HEK293 (cell line): ENCODE results near the gene EPG5.

Source experiments
- CTCF ChIA-PET: fragments of 350-600 bp; formaldehyde crosslinking; extraction: SDS; loops from one replicate; lab custom pipeline; 2021; ENCODE audit warnings: antibody characterized with exemption; lab: Yijun Ruan, JAX
- POLR2A ChIA-PET: fragments of 300-600 bp; formaldehyde crosslinking; extraction: SDS; loops from one replicate; lab custom pipeline; 2020; ENCODE audit warnings: antibody characterized with exemption, inconsistent platforms; lab: Yijun Ruan, JAX
- H3K27ac ChIP-seq: fragments of 200-500 bp; sonication (Bioruptor generic); 2 replicates; pipeline ENCODE4 v1.5.1; 2014; ENCODE audit warnings: low read depth, low read length, control low read depth, inconsistent platforms; ENCODE audit errors: extremely low read depth
- H3K36me3 ChIP-seq, 2 experiments: fragments of 200-500 bp in 1 of 2; sonication (Bioruptor generic) in 1 of 2; 1 replicate in 1 of 2; 2 replicates in 1 of 2; pipeline ENCODE4 v1.5.1; 2014 to 2017; ENCODE audit warnings: inconsistent platforms in 2 of 2, low read length in 2 of 2; ENCODE audit not compliant: control insufficient read depth in 2 of 2, insufficient read depth in 1 of 2
- H3K4me1 ChIP-seq: fragments of 200-500 bp; sonication (Bioruptor generic); 2 replicates; pipeline ENCODE4 v1.5.1; 2014; ENCODE audit warnings: mild to moderate bottlenecking, low read length, inconsistent platforms; ENCODE audit not compliant: control insufficient read depth, insufficient read depth
- H3K4me3 ChIP-seq: 2 replicates; pipeline ENCODE4 v1.5.1; 2011; ENCODE audit warnings: low read depth, mild to moderate bottlenecking, control low read depth, low read length, moderate library complexity
- H3K9me3 ChIP-seq: fragments of 200-500 bp; sonication (Bioruptor generic); 2 replicates; pipeline ENCODE4 v1.5.1; 2014; ENCODE audit warnings: low read depth, low read length, inconsistent platforms; ENCODE audit not compliant: control insufficient read depth, insufficient read depth
- FEZF1 ChIP-seq: fragments of 450-650 bp; formaldehyde crosslinking; IDR thresholded peaks from 2 replicates; pipeline ENCODE4 v1.5.1; 2016; ENCODE audit warnings: missing biosample characterization, missing genetic modification characterization
- GLIS2 ChIP-seq: fragments of 450-650 bp; formaldehyde crosslinking; IDR thresholded peaks from 2 replicates; pipeline ENCODE4 v1.5.1; 2016; ENCODE audit warnings: missing biosample characterization, missing genetic modification characterization
- HOXC10 ChIP-seq: sonication (generic); formaldehyde crosslinking; IDR thresholded peaks from 2 replicates; pipeline ENCODE4 v1.8.1; 2023; ENCODE audit warnings: mild to moderate bottlenecking, missing genetic modification reagents
- TSHZ1 ChIP-seq: fragments of 450-650 bp; formaldehyde crosslinking; IDR thresholded peaks from 2 replicates; pipeline ENCODE4 v1.5.1; 2016; ENCODE audit warnings: missing biosample characterization, missing genetic modification characterization, borderline replicate concordance
- ZNF121 ChIP-seq: fragments of 450-650 bp; formaldehyde crosslinking; IDR thresholded peaks from 2 replicates; pipeline ENCODE4 v1.5.1; 2016; ENCODE audit warnings: missing biosample characterization, missing genetic modification characterization
- ZNF239 ChIP-seq: fragments of 450-650 bp; formaldehyde crosslinking; IDR thresholded peaks from 2 replicates; pipeline ENCODE4 v1.5.1; 2016; ENCODE audit warnings: missing biosample characterization, missing genetic modification characterization
- ZNF311 ChIP-seq: fragments of 450-650 bp; formaldehyde crosslinking; IDR thresholded peaks from 2 replicates; pipeline ENCODE4 v1.5.1; 2017; ENCODE audit warnings: missing biosample characterization, missing genetic modification characterization, borderline replicate concordance
- ZNF404 ChIP-seq: fragments of 450-650 bp; formaldehyde crosslinking; IDR thresholded peaks from 2 replicates; pipeline ENCODE4 v1.5.1; 2017; ENCODE audit warnings: missing biosample characterization, missing genetic modification characterization
- ZNF416 ChIP-seq: fragments of 450-650 bp; formaldehyde crosslinking; IDR thresholded peaks from 2 replicates; pipeline ENCODE4 v1.5.1; 2016; ENCODE audit warnings: missing biosample characterization, missing genetic modification characterization
- ZNF521 ChIP-seq: fragments of 450-650 bp; formaldehyde crosslinking; IDR thresholded peaks from 2 replicates; pipeline ENCODE4 v1.5.1; 2017; ENCODE audit warnings: missing biosample characterization, mild to moderate bottlenecking, missing genetic modification characterization
- ZNF645 ChIP-seq: fragments of 450-650 bp; formaldehyde crosslinking; IDR thresholded peaks from 2 replicates; pipeline ENCODE4; 2016; ENCODE audit warnings: missing biosample characterization, missing genetic modification characterization
- ZNF701 ChIP-seq: fragments of 450-650 bp; formaldehyde crosslinking; IDR thresholded peaks from 2 replicates; pipeline ENCODE4 v1.5.1; 2016; ENCODE audit warnings: missing biosample characterization, missing genetic modification characterization
- ZNF76 ChIP-seq: fragments of 450-650 bp; formaldehyde crosslinking; IDR thresholded peaks from 2 replicates; pipeline ENCODE4; 2016; ENCODE audit warnings: low read depth, missing biosample characterization, missing genetic modification characterization, borderline replicate concordance
- ZSCAN16 ChIP-seq: fragments of 450-650 bp; formaldehyde crosslinking; IDR thresholded peaks from 2 replicates; pipeline ENCODE4 v1.5.1; 2016; ENCODE audit warnings: missing biosample characterization, missing genetic modification characterization
- TF ChIP-seq, protein P1 (sequence below): fragments of 450-650 bp; IDR thresholded peaks from 2 replicates; pipeline ENCODE4 v1.5.1; 2018; ENCODE audit warnings: missing biosample characterization, missing genetic modification characterization

Gene EPG5

DNA sequence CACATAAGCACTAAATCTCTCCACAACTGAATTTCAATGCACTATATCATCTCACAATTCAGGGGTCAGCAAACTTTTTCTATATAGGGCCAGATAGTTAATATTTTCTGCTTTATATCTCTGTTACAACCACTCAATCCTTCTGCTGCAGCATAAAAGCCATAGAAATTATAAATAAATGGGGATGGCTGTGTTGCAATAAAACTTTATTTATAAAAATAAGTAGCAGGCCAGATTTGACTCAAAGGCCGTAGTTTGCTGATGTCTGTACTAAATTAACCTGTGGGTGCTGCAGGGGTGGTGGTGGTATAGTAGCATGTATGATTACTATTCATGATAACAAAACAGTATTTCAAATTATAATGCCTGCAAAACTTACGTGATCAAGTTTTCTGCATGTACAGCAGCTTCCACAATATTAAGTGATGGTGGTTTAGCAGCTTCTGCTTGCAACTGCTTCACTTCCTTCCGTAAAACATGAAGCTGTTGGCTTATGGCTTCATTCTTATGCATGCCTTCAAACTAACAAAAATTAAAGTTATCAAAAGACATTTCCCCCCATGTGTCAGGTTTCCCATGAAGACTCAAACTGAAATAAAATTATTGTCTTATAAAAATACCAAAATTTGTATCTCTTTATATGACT, 77.6 kb downstream of the EPG5 start:
- TF ChIP-seq ZNF239 (tag by site-specific recombination): no peak
- no peak for TF ChIP-seq ZNF521 (tag by site-specific recombination)
- H3K27ac ChIP-seq: no peak overlapping the region
- ChIA-PET POLR2A (no interaction called here), CTCF (interaction anchor here (2.8 kb wide), 1 partner anchor 10 kb away, joined by 15 read pairs; no protein-coding TSS in a partner anchor)
- H3K4me3 ChIP-seq: no peak overlapping the region
- peaks cover 8 to 14% of the 10 kb centered on the region in 2 experiments for H3K36me3 ChIP-seq
- no peaks in the 10 kb centered on the region for H3K4me1 ChIP-seq
- no peaks in the 10 kb centered on the region for H3K9me3 ChIP-seq

GRCh38 chr18:45887585-45887984, 79.5 kb downstream of the EPG5 start:
- CTCF ChIA-PET: interaction anchor here (1.5 kb wide), 2 partner anchors 8 to 186 kb away, joined by 5 to 6 read pairs; no protein-coding TSS in a partner anchor

GRCh38 chr18:45880876-45881558, 86.1 kb downstream of the EPG5 start:
- H3K4me3 ChIP-seq: no peak overlapping the region
- TF ChIP-seq TSHZ1 (tag by site-specific recombination): no peak
- TF ChIP-seq, protein P1, sequence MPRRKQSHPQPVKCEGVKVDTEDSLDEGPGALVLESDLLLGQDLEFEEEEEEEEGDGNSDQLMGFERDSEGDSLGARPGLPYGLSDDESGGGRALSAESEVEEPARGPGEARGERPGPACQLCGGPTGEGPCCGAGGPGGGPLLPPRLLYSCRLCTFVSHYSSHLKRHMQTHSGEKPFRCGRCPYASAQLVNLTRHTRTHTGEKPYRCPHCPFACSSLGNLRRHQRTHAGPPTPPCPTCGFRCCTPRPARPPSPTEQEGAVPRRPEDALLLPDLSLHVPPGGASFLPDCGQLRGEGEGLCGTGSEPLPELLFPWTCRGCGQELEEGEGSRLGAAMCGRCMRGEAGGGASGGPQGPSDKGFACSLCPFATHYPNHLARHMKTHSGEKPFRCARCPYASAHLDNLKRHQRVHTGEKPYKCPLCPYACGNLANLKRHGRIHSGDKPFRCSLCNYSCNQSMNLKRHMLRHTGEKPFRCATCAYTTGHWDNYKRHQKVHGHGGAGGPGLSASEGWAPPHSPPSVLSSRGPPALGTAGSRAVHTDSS (tag by site-specific recombination): no peak
- no peak for TF ChIP-seq ZNF701 (tag by site-specific recombination)
- no peak for TF ChIP-seq FEZF1 (tag by site-specific recombination)
- no peak for TF ChIP-seq HOXC10 (CRISPR knock-in tag)
- no peak for TF ChIP-seq ZNF416 (tag by site-specific recombination)
- no peak for TF ChIP-seq ZNF311 (tag by site-specific recombination)
- TF ChIP-seq GLIS2: no peak
- no peak for TF ChIP-seq ZNF645 (tag by site-specific recombination)
- no peak for TF ChIP-seq ZSCAN16 (tag by site-specific recombination)
- no peak for TF ChIP-seq ZNF404 (tag by site-specific recombination)
- no peak for TF ChIP-seq ZNF76 (tag by site-specific recombination)
- no peak overlapping the region for H3K27ac ChIP-seq
- POLR2A ChIA-PET: no interaction called here
- no peaks in the 10 kb centered on the region for H3K9me3 ChIP-seq
- peaks cover 23 to 27% of the 10 kb centered on the region in 2 experiments for H3K36me3 ChIP-seq
- no peaks in the 10 kb centered on the region for H3K4me1 ChIP-seq
- CTCF ChIA-PET: interaction anchor here (0.5 to 6.1 kb wide), 28 partner anchors 10 to 217 kb away, joined by 3 to 75 read pairs (median 4); partner anchors contain the start of gene SLC14A1

More at GRCh38 chr18:45887585-45887984, 79.5 kb downstream of the EPG5 start:
- no peak for TF ChIP-seq ZNF121
- POLR2A ChIA-PET: no interaction called here
- Histone ChIP-seq H3K9me3 (no peaks in the 10 kb centered on the region), H3K27ac (no peak overlapping the region), H3K36me3 (peaks cover 12 to 23% of the 10 kb centered on the region in 2 experiments), H3K4me1 (no peaks in the 10 kb centered on the region), H3K4me3 (no peak overlapping the region)
